HG02642 (cell line): ENCODE results near the gene CUL4A.
"Not testable (repeated sequence)": the region's sequence is repeated elsewhere in the genome, so short reads cannot be mapped to it uniquely, and the experiment has no call there.

Source experiments
- ATAC-seq: cut with Tn5 transposase; IDR thresholded peaks from one replicate; pipeline ENCODE4 v1.9.1; 2021; ENCODE audit warnings: mild to moderate bottlenecking; ENCODE audit not compliant: unreplicated experiment, poor library complexity

The CUL4A gene

DNA sequence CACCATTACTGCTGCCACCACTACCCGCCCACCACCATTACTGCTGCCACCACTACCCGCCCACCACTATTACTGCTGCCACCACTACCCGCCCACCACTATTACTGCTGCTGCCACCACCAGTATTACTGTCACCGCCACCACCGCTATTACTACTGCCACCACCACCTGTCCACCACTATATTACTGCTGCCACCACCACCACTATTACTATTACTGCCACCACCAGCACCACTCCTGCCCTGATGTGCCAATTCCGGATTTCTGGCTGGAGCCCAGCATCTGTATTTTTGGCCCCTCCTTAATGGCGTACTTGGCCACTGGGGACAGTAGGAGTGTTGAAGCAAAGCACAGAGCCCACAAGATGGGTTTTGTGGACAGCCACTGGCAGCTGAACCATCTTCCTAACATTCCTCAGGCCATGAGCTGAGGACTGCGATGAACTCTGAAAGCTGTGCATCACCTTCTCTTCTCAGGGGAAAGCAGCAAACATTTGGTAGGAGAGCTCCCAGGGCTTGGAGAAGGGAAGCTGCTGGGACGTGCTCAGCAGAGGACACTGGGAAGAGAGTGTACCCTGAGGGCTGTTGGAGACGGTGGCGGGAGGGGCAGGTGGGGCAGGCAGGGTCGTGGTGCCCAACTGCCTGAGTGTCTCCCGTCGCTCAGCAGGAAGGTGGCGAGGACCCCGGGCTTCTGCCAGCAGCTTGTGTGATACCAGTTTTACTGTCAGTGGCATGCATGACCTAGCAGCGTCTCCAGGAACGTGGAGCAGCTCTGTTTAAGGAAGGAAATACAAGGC, 23.0 kb downstream of the CUL4A start:
- no peak for ATAC-seq

DNA sequence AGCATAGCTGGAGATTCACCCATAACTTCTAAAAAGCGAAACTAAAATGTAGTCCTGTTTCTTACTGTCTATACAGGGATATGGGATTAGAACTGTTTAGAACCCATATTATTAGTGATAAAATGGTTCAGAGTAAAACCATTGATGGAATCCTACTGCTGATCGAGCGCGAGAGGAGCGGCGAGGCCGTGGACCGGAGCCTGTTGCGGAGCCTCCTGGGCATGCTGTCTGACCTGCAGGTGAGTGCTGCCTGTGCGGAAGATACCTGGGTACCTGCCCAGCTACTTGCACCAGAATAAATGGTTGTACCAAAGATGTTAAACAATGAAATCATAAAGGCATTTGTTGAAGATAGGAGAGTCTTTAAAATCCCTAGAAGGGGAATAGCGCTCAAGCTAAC, 23.7 kb downstream of the CUL4A start:
- ATAC-seq: no peak

DNA sequence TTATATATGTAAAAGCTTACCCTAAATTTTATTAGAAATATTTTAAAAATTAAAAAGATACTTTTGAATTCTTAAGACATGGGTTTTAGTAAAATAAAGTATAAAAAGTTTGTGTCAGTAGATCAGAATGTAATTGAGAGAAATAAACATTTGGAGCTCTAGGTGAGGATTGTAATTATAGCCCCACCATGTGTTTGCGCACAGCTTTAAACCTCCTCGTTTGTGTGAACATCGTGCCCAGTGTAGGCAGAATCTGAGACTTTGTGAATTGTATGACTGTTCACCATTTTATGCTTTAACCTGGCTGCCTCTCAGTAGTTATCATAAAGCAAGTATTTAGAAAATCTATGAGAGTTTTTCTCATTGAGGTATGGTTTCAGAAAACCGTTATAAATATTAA, 29.1 kb downstream of the CUL4A start:
- ATAC-seq: no peak

DNA sequence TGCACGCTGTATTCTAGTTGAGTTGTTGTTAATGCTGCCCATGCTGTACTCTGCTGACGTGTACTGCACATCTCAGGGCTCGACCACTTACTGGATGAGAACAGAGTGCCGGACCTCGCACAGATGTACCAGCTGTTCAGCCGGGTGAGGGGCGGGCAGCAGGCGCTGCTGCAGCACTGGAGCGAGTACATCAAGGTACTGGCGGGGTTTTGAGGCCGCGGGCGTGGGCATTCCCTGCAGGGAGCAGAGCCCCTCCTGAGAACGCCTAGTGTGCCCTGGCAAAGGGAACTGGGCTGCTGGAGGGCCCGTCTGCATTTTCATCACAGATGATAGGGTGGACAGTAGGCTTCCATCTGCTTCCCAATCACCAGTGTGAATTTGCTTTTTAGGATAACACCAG, 29.9 kb downstream of the CUL4A start:
- ATAC-seq: no peak

DNA sequence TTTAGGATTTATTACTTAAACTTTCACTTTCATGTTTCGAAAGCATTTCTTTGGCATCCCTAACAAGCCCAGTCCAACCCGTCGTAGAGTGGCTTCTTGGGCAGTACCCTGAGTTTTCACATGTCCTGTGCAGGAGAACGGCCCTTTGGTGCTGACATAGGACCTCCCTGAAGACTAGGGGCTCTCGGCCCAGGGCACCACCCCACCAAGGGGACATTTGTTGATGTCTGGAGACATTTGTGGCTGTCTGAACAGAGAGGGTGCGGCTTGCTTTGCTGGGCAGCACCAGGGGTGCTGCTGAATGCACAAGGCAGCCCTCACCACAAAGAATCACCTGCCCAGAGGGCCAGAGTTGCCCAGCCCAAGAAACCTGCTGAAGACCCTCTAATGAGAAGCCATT, 30.6 kb downstream of the CUL4A start:
- no peak for ATAC-seq

DNA sequence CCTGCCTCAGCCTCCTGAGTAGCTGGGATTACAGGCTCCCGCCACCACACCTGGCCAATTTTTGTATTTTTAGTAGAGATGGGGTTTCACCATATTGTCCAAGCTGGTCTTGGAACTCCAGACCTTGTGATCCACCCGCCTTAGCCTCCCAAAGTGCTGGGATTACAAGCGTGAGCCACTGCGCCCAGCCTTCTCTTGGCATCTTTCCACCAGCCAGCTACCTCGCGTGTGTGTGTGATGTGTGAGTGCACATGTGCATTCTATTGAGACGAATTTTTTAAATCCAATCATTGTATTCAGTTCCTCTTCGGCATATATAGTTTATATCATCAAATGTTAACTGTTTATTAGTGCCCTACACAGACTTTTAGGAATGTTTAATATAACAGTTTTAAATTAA, 32.2 kb downstream of the CUL4A start:
- ATAC-seq: not testable (repeated sequence)

DNA sequence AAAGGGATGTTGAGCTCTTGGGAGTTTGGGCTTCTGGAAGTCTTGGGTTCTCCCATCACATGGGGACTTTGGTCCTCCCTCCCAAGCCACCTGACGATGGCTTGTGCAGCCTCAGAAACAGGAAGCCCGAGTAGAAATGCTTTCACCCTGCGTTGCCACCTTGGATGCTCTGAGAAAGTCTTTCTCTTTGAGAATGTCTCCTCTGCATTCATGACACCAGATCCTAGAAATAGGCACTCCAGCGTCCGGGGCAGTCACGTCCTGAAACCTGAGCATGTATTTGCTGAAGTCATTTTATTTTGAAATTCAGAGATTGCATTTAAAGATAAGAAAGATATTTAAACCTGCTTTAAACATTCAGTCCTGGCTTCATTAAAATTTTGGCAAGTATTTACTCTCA, 34.4 kb downstream of the CUL4A start:
- ATAC-seq: no peak

DNA sequence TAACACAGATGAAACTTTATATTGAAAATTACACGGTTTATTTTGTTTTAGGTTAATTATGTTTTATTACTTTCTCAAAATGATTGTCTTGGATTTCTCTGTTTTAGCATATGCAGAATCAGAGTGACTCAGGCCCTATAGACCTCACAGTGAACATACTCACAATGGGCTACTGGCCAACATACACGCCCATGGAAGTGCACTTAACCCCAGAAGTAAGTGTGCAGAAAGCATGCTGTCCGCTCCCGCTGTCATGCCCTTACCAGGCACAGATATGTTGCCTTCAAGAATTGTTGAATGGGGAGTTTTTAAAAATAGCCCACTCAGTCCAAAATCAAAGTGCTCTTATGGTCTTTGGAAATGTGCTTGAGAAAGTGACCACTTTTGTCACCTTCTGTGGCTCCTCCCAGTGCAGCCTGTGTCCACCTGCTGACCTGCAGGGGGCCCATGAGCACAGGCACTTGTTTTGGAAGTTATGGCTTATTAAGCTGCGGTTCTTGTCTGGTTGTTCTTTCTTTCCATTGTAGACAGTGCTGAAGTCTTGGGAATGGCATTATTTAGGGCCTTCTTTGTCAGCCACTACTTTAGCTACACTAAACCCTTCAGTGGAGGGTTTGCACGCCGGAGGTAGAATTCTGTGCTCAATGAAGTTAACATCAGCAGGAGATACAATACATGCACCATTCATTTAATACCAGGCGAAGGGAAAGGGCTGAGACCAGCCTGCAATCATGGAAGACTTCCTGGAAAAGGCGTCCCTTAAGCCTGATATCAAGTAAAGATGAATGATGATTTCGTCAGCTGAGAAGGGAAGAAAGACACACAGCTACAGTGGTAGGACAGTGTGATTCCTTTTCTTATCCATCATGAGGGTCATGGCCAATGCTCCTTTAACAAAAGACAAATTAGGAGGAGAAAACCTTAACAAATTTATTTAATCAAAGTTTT, 36.7 kb downstream of the CUL4A start:
- ATAC-seq: no peak

DNA sequence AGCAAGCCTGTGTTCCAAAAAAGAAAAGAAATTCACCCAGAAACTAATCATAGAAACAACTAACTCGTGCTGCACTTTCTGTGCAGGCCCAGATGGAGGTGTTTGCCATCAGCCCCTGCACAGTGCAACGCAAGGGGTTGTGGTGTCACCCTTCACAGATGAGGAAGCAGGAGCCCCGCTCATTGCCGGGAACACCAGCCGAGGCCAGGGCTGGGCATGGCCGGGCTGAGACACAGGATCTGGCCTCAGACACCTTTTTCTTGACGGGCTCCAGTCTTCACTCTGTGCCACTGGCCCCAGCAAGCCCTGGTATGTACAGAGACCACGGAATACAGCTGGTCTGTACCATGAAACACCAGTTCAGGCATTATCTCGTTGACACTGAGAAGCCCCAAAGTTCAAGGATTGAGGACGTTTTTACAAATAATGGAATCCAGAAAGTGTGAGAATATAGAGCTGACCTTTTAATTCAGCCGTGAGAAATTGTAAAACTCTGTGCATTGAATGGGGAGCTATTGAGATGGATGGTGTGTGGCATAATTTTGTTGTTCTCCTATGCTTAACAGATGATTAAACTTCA, 43.2 kb downstream of the CUL4A start:
- no peak for ATAC-seq

DNA sequence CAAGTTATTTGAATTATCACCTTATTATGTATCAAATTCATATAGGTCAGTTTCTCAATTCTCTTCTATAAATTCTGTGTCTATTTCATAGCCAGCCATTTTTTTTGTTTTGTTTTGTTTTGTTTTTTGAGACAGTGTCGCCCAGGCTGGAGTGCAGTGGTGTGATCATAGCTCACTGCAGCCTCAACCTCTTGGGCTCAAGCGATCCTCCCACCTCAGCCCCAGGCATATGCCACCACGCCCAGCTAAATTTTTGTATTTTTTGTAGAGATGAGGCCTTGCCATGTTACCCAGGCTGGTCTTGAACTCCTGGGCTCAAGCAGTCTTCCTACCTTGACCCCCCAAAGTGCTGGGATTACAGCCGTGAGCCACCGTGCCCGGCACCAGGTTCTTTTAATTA, 48.5 kb downstream of the CUL4A start:
- ATAC-seq: not testable (repeated sequence)

DNA sequence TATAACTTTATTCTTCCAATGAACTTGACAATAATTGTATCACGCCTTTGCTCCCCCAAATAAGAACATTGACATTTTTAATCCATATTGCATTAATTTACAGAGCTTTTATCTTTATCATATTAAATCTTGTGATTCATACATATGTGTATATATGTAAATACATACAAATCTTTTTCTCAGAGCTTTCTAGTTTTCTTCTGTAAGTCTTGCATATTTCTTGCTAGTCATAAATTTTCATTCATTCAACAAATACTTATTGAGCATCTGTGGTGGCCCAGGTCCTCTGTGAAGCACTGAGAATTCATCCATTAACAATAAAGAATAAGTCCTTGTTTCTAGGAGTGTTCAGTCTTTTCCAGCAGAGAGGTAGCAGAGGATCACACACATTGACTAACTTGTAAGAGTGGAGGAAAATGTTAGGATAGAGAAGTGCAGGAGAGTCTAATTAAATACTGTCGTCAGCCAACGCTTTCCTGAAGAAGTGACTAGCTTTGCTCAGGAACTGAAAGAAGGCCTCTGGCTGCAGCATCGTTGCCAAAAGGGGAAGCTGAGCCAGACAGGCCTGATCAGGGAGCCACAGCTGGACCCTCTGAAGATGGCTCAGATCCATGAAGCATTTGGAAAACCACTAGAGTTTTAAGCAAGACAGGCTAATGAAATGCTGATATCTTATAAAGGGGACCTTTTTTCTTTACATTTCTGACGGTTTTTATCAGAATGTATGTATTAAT, 49.1 kb downstream of the CUL4A start:
- no peak for ATAC-seq

DNA sequence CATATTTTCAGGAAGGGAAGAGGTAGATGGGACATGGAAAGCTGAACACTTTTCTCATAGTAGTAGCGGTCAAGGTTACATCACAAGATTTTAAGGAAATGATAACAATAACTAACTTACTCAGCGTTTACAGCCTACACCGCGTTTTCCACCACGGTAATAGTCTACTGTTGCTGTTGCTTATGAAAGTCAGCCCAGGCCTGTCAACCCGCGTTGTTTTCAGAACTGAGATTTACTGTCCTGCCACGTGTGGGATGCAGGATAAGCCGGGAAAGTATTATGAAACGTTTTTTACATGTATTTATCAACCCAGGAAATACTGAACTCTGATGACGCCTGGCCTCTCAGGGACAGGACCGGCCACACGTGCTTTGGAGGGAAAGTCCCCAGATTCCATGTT, 51.6 kb downstream of the CUL4A start:
- ATAC-seq: no peak

DNA sequence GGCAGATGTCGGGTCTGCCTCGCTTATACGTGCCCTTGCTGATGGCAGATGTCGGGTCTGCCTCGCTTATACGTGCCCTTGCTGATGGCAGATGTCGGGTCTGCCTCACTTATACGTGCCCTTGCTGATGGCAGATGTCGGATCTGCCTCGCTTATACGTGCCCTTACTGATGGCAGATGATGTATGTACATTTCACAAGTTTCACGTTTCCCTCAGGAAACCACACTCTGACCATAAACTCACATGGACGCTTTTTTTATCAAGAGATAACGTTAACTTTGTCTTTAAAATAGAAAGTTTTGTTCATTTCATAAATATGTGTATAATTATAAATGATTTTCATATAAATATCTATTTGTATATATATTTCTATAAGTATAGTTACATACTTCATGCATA, 53.6 kb downstream of the CUL4A start:
- ATAC-seq: not testable (repeated sequence)

DNA sequence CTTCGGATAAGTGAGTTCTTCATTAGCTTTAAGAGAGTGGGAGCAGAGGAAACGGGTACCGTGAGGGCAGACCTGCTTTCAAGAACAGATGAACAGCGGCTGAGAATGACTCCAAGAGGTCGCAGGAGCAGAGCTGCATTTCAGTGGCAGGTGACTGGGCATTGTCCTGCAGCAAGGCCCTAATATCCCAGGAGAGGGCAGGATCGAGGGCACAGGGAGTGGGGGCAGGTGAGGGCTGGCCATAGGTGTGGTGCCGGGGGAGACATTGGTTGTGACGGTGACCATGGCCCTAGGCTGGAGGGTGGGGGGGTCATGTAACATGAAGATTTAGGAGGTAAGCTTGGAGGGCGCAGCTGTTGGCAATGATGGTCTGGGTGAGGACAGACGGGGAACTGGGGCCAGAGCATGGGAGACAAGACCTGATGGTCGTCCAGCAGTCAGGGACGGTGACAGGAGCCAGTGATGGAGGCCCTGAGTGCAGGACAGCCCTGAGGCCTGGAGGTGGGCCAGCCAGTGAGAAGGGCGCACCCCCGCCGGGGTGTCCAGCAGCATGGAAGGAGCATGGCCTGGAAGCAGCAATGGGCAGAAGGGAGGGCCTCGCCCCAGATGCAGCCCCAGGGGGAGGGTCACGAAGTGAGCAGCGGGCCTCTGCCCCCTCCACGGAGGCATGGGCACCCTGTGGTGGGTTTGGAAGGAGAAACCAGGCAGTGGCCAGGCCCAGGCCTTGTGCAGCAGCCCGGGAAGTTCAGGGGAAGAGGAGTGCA, 58.4 kb downstream of the CUL4A start:
- no peak for ATAC-seq

DNA sequence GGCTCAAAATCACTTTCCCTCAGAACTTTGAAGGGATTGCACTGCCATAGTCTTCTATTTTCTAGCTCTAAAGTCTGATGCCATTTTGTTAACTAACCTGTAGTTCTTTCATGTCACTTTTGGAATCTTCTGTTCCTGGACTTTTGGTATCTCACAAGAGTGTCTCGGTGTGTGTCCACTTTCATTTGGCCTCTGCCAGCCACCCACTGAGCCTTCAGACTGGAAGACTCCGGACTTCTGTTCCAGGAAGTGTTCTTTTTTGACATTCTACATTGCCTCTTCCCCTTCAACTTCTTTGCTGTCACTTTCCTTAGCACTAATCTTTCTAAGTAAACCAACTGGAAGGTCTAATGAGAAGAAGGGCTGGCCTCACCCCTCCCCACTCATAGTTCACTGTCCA, 62.6 kb downstream of the CUL4A start:
- no peak for ATAC-seq

DNA sequence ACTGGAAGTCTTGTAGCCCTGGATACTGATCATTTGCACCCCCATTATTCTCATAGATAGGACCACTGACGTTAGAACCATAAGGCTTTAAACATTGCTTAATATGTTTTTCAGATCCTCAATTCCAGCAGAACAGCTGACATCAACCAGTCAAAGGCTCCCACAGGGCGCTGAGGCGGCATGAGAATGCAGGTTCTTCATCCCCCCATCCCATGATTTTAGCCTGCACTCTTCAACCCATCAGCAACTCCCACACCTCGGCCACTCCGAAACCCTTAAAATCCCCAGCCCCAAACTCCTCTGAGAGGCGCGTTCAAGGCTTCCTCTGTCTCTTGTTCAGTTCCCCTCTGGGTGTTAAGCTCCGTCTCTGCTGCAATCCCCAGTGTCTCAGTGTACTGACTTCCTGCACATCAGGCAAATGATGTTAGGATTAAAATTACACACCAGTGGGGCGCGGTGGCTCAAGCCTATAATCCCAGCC, 63.3 kb downstream of the CUL4A start:
- ATAC-seq: no peak

DNA sequence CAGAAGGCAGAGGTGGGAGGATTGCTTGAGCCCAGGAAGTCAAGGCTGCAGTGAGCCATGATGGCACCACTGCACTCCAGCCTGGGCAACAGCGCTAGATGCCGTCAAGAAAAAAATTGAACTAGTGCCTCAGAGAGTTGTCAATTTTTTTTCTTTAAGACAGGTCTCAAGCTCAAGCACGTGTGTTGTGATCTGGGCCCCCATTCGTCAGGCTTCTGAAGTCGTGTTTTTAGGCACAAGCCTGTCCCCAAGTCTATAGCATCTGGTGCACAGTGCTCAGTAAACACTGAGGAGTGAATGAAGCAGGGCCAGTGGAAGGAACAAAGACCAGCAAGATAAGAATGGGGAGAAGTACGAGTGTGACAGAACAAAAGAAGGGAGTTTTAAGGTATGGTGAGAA, 63.9 kb downstream of the CUL4A start:
- no peak for ATAC-seq

DNA sequence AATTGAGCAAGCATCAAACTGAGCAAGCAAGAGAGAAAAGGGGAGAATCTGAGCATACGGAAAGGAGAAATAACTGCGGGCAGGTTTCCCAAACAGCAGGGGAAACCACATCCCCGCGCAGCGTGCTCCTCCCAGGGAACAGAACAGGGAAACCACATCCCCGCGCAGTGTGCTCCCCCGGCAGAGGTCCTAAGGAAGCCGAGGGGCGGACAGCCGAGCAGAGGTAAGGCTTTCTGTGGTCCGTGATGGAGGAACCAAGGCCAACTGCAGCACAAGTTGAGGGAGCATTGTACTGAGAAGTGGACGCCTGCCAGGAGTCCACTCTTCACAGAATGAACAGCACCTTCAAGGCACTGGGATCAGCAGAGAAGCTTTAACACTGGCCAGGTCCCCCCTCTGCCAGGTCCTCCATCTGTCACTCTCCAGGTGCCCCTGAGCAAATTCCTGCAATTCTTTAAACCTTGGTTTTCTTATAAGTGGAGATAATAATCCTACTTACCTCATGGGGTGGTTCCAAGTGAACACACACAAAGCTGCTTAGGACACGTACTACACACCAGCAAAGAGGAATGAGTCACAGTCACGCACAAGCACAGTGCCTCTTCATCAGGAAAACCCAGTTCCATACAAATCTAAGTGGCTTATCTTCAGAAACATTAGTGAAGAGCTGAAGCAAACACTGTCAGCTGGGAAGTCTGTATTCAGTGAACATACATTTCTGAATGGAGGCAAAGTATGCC, 64.6 kb downstream of the CUL4A start:
- no peak for ATAC-seq

DNA sequence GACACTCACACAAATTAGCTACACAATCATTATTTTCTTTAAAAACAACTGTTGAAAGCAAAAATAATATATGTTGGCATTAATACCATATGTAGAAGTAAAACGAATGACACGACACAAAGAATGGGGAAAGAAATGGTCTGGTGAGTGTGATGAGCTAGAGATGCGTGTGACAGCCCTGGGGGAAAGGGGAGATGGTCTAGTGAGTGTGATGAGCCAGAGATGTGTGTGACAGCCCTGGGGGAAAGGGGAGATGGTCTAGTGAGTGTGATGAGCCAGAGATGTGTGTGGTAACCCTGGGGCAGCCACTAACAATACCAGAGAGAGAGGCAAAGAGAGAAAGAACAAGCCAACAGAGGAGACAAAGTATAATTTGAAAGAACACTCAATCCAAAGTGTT, 65.3 kb downstream of the CUL4A start:
- ATAC-seq: no peak
